B cell (primary cell): ENCODE results near the gene PSMF1.

Experiments
- EZH2 ChIP-seq: IDR thresholded peaks from 2 replicates; pipeline ENCODE4 v1.6.1; 2012; ENCODE audit warnings: borderline replicate concordance, low read depth, mild to moderate bottlenecking, moderate library complexity, low read length; ENCODE audit not compliant: insufficient read depth, poor library complexity, severe bottlenecking
- TF ChIP-seq, protein P1 (sequence below): fragments of 200-600 bp; IDR thresholded peaks from one replicate; pipeline ENCODE4 v1.8.0; 2022; ENCODE audit warnings: antibody characterized with exemption, mild to moderate bottlenecking

- TF ChIP-seq, protein P1, sequence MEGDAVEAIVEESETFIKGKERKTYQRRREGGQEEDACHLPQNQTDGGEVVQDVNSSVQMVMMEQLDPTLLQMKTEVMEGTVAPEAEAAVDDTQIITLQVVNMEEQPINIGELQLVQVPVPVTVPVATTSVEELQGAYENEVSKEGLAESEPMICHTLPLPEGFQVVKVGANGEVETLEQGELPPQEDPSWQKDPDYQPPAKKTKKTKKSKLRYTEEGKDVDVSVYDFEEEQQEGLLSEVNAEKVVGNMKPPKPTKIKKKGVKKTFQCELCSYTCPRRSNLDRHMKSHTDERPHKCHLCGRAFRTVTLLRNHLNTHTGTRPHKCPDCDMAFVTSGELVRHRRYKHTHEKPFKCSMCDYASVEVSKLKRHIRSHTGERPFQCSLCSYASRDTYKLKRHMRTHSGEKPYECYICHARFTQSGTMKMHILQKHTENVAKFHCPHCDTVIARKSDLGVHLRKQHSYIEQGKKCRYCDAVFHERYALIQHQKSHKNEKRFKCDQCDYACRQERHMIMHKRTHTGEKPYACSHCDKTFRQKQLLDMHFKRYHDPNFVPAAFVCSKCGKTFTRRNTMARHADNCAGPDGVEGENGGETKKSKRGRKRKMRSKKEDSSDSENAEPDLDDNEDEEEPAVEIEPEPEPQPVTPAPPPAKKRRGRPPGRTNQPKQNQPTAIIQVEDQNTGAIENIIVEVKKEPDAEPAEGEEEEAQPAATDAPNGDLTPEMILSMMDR, result no peak
- no peak for TF ChIP-seq EZH2
Observed at GRCh38 chr20:1086277-1087213, 31.9 kb upstream of the PSMF1 start.
